ENCODE measurements around the gene GNA12. TPM values are rescaled to one million over a fixed set of nuclear protein-coding genes. Genes with fewer than 3 reads are reported as not detected.
"Not testable (repeated sequence)": the region's sequence is repeated elsewhere in the genome, so short reads cannot be mapped to it uniquely, and the experiment has no call there.

Gene GNA12
- total RNA-seq, 2 donors from 2014 or later: 26.3 to 38.8 TPM

DNA sequence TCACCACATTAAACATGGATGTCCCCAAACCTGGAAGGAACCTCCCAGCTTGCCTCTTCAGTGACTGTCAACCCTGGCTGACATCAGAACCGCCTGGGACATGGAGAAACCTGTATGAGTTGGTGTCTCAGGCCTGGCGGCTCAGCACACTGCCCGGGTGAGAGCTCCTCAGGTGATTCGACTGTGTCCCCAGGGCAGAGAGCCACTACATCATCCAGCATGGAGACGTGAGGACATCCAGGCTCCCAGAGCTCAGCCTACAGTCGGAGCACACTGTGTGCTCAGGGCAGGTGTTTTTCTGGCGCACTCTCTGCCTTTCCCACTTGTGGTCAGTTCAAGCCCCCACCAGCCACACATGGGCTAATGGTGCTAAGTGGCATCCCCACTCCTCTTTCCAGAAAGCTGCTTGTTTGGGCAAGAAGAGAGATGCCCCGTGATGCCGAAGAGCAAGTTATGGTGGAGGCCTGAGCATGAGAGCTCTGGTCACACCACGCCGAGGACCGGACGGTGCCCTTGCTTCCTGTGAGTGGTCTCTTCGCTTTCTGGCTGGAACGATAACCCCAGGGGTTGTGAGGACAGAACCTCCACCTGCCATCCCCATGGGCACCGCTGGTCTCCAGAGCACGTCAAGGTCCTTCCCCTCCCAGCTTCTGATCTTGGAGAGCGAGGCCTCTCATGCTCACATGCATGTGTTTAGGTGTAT is 117.6 kb downstream of the GNA12 start:
- H3K36me3 ChIP-seq: peaks cover 49% of the 10 kb centered on the region
- no peak for DNase-seq (ENCODE audit: low spot score)
- H3K4me3 ChIP-seq: no peak overlapping the region
- no peak overlapping the region for H3K27ac ChIP-seq
- no peaks in the 10 kb centered on the region for H3K9me3 ChIP-seq
- H3K4me1 ChIP-seq: peaks cover 0 to 20% of the 10 kb centered on the region in 2 donors
- TF ChIP-seq CTCF (IDR thresholded peaks at IDR 0.05): no peak
- no peaks in the 10 kb centered on the region for H3K27me3 ChIP-seq

DNA sequence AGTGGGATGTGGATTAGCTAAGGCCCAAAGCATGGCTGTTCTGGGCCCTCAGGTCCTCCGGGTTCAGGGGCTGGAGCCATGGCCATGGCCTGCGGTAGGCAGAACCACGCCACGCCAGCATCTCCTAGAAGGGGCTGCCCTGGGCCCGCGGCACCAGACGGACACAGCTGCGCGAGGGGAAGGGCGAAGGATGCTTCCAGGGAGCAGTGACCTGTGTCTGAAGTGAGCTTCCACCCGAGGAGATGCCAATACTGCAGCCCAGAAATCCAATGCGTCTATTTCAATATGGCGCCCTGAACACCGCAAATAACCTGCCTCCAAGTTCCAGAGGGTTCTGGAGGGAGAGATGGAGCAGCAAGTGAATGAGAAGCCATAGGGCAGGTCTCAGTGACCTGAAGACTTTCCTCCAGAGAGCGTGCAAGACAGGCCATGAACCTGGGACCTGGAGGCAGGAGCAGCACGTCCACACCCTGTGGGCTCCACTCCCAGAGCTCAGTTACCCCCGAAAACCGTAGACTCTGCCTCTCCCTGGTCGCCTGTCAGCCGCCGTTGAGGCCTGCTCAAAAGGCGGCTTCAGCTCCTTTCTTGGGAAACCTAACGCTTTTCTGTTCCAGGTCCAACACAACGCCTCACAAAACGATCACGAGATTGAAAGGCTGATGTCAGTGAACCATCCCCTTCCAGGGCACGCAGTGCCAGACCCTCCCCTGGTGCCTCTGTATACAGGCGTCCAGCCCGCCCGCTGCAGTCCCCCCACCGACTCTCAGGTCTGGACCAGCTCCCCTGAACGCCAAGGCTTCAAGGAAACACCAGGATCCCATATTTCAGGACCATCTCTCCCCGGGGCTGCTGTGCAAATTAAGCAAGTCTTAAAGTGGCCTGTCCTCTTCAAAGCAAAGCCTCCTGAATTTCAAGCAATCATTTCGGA is 118.7 kb downstream of the GNA12 start:
- H3K4me3 ChIP-seq: no peak overlapping the region

DNA sequence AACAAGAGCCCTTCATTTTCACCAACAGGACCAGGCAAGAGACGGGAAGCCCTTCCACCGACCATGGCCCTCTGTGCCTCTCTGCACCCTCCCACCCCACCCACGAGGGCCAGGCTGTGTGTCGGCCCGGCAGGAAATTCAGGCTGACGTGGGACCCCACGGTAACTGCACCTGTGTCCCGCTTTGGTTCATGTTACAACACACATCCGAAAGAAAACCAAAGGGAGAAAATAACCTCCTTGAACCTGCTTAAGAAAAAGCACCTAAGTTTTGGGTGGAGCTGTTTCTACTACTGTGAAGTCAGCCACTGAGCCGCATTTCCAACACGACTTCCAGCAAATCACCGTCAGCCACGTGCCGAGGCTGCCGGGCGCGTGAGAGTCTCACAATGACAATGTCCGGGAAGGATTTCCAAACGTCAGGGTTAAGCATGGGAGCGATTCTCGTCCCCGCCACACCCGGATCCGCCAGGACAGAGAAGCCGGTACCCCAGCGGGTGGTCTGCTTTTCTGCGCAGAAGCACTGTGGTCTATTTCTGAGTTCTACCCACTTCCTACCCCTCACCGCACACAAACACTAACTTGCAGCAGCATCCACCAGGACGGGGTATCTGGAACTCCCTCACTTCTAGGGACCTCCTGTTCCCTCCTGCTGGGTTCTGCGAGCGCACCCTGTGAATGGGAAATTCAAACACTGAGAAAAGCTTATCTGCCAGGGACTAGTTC is 119.5 kb downstream of the GNA12 start:
- H3K4me3 ChIP-seq: no peak overlapping the region
- no peaks in the 10 kb centered on the region for H3K9me3 ChIP-seq
- H3K4me1 ChIP-seq: peaks cover 0 to 16% of the 10 kb centered on the region in 2 donors
- no peaks in the 10 kb centered on the region for H3K27me3 ChIP-seq
- peaks cover 44% of the 10 kb centered on the region for H3K36me3 ChIP-seq
- DNase-seq (ENCODE audit: low spot score): no peak
- H3K27ac ChIP-seq: no peak overlapping the region
- TF ChIP-seq CTCF (IDR thresholded peaks at IDR 0.05): no peak

More for the DNA sequence above, 118.7 kb downstream of the GNA12 start:
- Histone ChIP-seq H3K36me3 (peaks cover 48% of the 10 kb centered on the region), H3K27ac (no peak overlapping the region), H3K9me3 (no peaks in the 10 kb centered on the region), H3K27me3 (no peaks in the 10 kb centered on the region), H3K4me1 (peaks cover 0 to 20% of the 10 kb centered on the region in 2 donors)
- DNase-seq (ENCODE audit: low spot score): no peak
- no peak for TF ChIP-seq CTCF (IDR thresholded peaks at IDR 0.05)

- not testable (repeated sequence) for H3K4me1 ChIP-seq; H3K4me3 ChIP-seq; H3K27ac ChIP-seq; H3K9me3 ChIP-seq; H3K27me3 ChIP-seq; DNase-seq (ENCODE audit: low spot score)
- peaks cover 44% of the 10 kb centered on the region for H3K36me3 ChIP-seq
Observed at GRCh38 chr7:2724036-2724435, 120.1 kb downstream of the GNA12 start.

DNA sequence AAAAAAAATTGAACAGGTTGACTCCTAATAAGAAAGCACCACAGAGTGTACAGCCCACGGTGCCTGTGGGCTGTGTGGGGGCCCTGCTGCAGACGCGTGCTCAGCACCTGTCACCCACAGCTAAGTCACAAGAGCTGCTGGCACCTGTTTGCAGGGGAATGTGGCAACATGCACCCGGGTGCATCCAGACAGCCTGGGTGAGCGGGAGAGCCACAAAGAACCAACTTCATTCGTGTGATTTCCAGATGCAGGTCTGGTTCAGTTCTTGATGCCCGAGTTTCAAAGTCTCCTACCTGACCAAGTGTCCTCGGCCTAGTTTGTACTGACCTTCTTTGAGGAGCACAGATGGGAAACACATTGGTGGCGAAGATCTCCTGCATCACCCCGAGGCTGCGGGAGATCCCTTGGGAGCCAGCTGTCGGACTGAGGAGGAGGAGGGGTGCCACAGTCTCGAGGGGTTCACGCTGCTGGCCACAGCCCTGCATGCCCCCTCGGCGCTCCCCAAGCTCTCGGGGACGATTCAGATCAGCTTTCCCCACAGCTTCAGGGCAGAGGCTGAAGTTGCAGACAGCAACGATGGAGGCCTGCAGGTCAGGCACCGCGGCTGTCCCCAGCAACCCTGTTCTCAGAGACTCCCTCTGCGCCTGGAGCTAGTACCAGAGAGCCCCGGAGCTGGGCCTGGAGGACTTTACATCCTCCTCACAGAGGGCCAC is 120.8 kb downstream of the GNA12 start:
- no peak overlapping the region for H3K27ac ChIP-seq
- no peak overlapping the region for H3K4me3 ChIP-seq
- peaks cover 0 to 7% of the 10 kb centered on the region in 2 donors for H3K4me1 ChIP-seq
- no peak for TF ChIP-seq CTCF (IDR thresholded peaks at IDR 0.05)
- no peaks in the 10 kb centered on the region for H3K27me3 ChIP-seq
- no peak for DNase-seq (ENCODE audit: low spot score)
- peaks cover 44% of the 10 kb centered on the region for H3K36me3 ChIP-seq
- no peaks in the 10 kb centered on the region for H3K9me3 ChIP-seq

All from right atrium auricular region (tissue), 2 donors.